ENCODE results near the gene PDXDC1. TPM values are rescaled to one million over a fixed set of nuclear protein-coding genes. Genes with fewer than 3 reads are reported as not detected.

The PDXDC1 gene, protein sequence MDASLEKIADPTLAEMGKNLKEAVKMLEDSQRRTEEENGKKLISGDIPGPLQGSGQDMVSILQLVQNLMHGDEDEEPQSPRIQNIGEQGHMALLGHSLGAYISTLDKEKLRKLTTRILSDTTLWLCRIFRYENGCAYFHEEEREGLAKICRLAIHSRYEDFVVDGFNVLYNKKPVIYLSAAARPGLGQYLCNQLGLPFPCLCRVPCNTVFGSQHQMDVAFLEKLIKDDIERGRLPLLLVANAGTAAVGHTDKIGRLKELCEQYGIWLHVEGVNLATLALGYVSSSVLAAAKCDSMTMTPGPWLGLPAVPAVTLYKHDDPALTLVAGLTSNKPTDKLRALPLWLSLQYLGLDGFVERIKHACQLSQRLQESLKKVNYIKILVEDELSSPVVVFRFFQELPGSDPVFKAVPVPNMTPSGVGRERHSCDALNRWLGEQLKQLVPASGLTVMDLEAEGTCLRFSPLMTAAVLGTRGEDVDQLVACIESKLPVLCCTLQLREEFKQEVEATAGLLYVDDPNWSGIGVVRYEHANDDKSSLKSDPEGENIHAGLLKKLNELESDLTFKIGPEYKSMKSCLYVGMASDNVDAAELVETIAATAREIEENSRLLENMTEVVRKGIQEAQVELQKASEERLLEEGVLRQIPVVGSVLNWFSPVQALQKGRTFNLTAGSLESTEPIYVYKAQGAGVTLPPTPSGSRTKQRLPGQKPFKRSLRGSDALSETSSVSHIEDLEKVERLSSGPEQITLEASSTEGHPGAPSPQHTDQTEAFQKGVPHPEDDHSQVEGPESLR
- total RNA-seq: 36.3 and 39.4 TPM in 2 replicates

GRCh38 chr16:14974656-14975417 lies at the start of gene PDXDC1:
TSS of gene PDXDC1 (plus strand) at chr16:14975026. CDS start at chr16:14975200, 174 bp downstream.

DNA sequence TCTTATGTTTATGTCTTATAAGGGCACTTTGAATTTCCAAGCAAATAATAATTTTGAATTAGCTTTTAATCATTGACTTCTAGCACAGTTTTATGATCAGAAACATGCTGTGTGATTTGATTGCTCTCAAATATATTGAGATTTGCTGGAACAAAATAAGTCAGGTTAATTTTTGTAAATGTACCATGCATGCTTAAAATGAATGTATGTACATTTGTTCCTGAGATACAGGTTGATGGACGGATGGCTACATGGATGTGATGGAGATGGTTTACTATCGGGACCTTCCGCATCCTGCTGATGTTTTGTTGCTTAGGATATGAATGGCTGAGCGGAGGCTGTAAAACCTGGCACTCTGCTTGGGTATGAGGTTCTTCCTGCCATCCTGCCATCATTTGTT lies 37.7 kb upstream of the PDXDC1 start, which contains the start of gene NPIPA1:
Gene NPIPA1 (plus strand): TSS at position 301 of the 400 bp plus-strand sequence. CDS start 0 bp downstream, at position 301.

DNA sequence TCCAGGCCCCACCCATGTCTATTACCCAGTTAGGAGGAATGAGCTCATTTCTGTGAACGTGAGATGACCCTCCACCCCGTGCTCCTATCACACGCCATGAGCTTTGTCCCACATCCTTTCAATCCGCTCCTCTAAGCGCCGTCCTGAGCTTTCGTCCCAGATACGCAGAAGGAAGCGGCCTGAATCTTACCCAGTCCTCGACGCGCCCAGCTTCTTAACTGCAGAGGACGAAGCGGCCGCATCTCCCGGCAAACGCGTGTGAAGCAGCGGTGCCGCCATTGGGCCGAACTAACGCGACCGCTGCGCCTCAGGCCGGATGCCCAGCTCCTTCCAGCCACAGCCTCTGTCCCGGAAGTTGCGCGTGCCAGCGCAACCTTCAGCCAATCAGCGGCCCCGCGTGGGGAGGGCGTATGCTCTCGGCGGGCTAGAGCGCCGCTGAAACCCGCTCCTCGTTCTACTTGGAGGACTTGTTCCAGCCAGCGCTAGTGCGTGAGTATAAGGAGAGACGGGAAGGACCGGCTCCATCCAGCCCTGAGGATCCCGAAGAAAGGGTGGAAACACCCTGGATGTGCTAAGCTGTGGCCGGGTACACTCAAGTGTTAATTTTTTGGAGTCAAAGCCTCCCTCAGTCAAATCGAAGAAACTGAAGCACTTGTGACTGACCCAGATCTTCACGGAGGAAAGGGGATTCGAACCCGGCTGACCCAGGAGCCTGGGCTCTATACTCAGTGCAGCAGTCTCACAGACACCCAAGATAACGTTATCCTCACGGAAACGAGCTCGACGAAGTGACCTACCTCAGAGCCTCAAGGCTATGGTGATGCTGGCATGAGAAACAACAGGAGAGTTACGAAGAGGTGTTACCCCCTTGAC lies 119.4 kb downstream of the PDXDC1 start, which contains the start of gene RRN3:
Gene RRN3 (minus strand): TSS at position 318 of the 873 bp plus-strand sequence. CDS start 39 bp downstream, at position 279.

Other genes starting within 250 kb of the PDXDC1 start
- not detected in 2 replicates for gene NPIPA2, start 232.5 kb upstream of the PDXDC1 start, total RNA-seq
- 82.9 and 95.3 TPM in 2 replicates for gene NOMO1, start 141.3 kb upstream of the PDXDC1 start, total RNA-seq
- 14.0 and 36.6 TPM in 2 replicates for gene NPIPA1, start 37.6 kb upstream of the PDXDC1 start, total RNA-seq
- 54.9 and 75.2 TPM in 2 replicates for gene NTAN1, start 81.0 kb downstream of the PDXDC1 start, total RNA-seq
- gene RRN3, start 119.2 kb downstream of the PDXDC1 start, total RNA-seq: 25.9 and 30.3 TPM in 2 replicates